ENCODE measurements around the gene PSMA5. TPM values are rescaled to one million over a fixed set of nuclear protein-coding genes. Genes with fewer than 3 reads are reported as not detected.

PSMA5 gene
- total and polyA plus RNA-seq, 2 experiments from 2014 or later: 64.4 to 90.1 TPM

DNA sequence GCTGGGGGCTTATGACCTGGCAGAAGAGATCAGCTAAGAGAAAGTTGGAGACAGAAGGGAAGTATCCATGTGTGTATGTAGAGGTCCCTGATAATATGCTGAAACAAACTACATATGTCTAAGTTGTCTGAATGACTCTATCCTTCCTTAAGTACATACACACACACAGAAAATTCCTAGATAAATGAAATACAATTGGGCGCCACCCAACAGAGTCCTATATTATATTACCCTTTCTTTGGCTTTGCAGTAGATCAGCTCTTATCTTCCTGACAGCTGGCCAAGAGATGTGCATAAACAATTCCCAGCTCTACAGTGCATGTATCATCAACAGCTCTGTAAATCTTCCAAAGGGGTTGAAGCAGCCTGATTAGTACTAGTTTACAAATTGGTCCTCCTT is 68.6 kb downstream of the PSMA5 start:
- Histone ChIP-seq H4K20me1 (ENCODE audit: insufficient read depth, poor library complexity, severe bottlenecking) (no peaks in the 10 kb centered on the region), H3K79me2 (no peaks in the 10 kb centered on the region), H3K4me1 (ENCODE audit: insufficient read depth) (no peaks in the 10 kb centered on the region), H3K4me3 (no peak overlapping the region), H2AFZ (no peak overlapping the region), H3K27ac (no peak overlapping the region), H3K36me3 (replicated peaks; ENCODE audit: insufficient read depth, low read depth) (no peaks in the 10 kb centered on the region), H3K27me3 (no peaks in the 10 kb centered on the region), H3K9me2 (replicated peaks; ENCODE audit: insufficient read depth) (no peaks in the 10 kb centered on the region), H3K9me3 (ENCODE audit: low read depth) (no peaks in the 10 kb centered on the region), H3K4me2 (no peak overlapping the region)
- TF ChIP-seq EZH2 (IDR thresholded peaks at IDR 0.05; ENCODE audit: borderline replicate concordance): no peak
- no peak for TF ChIP-seq EZH2phosphoT487 (IDR thresholded peaks at IDR 0.05; ENCODE audit: low read depth, severe bottlenecking, unreplicated experiment)
- TF ChIP-seq CTCF (IDR thresholded peaks at IDR 0.05; ENCODE audit: poor library complexity): no peak
- 75% methylated on average over 1 of the region's 1 CpG for WGBS (ENCODE audit: low lambda C conversion rate, missing lambda C conversion rate)
- DNase-seq (ENCODE audit: low spot score): no peak

DNA sequence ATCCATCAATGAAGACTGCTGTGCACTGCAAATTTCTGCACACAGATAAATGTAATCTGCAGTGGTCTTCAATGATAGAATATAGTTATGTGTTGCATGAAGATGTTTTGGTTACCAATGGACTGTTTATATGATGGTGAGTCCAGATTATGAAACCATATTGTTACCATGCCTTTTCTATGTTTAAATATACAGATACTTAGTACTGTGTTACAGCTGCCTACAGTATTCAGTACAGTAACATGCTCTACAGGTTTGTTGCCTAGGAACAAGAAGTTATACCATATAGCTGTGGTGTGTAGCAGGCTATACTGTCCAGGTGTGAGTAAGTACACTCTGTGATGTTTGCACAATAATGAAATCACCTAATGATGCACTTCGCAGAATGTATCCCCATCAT is 69.3 kb downstream of the PSMA5 start:
- Histone ChIP-seq H3K4me3 (no peak overlapping the region), H3K4me2 (no peak overlapping the region), H3K36me3 (replicated peaks; ENCODE audit: insufficient read depth, low read depth) (no peaks in the 10 kb centered on the region), H3K27ac (no peak overlapping the region), H3K27me3 (no peaks in the 10 kb centered on the region), H3K9me3 (ENCODE audit: low read depth) (no peaks in the 10 kb centered on the region), H3K4me1 (ENCODE audit: insufficient read depth) (no peaks in the 10 kb centered on the region), H2AFZ (no peak overlapping the region), H3K79me2 (no peaks in the 10 kb centered on the region), H3K9me2 (replicated peaks; ENCODE audit: insufficient read depth) (no peaks in the 10 kb centered on the region), H4K20me1 (ENCODE audit: insufficient read depth, poor library complexity, severe bottlenecking) (no peaks in the 10 kb centered on the region)
- DNase-seq (ENCODE audit: low spot score): no peak
- WGBS (ENCODE audit: low lambda C conversion rate, missing lambda C conversion rate): 85% methylated on average over 1 of the region's 1 CpG
- TF ChIP-seq CTCF (IDR thresholded peaks at IDR 0.05; ENCODE audit: poor library complexity) (no peak), EZH2phosphoT487 (IDR thresholded peaks at IDR 0.05; ENCODE audit: low read depth, severe bottlenecking, unreplicated experiment) (no peak), EZH2 (IDR thresholded peaks at IDR 0.05; ENCODE audit: borderline replicate concordance) (no peak)

DNA sequence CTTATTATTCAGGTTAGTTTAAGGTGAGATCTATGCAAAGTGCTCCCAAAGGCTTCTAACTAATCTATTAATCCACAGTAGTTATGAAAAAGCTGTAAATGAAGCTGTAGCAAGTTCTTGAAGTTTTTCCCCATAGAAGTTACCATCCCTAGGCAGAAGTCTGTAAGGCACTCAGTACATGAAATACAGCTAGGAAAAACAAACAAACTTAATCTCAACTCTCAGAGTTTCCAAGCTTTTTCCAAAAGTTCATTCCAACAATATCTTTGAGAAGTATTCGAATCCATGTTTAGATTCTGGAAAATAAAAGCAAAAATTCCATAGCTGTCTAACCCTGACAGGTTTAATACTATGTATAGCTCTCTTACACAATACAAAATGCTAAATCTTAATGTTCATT is 69.7 kb downstream of the PSMA5 start:
- H3K79me2 ChIP-seq: no peaks in the 10 kb centered on the region
- DNase-seq (ENCODE audit: low spot score): no peak
- no peak for TF ChIP-seq EZH2 (IDR thresholded peaks at IDR 0.05; ENCODE audit: borderline replicate concordance)
- no peak for TF ChIP-seq EZH2phosphoT487 (IDR thresholded peaks at IDR 0.05; ENCODE audit: low read depth, severe bottlenecking, unreplicated experiment)
- TF ChIP-seq CTCF (IDR thresholded peaks at IDR 0.05; ENCODE audit: poor library complexity): no peak
- no peak overlapping the region for H2AFZ ChIP-seq
- H3K4me2 ChIP-seq: no peak overlapping the region
- no peaks in the 10 kb centered on the region for H4K20me1 ChIP-seq (ENCODE audit: insufficient read depth, poor library complexity, severe bottlenecking)
- no peaks in the 10 kb centered on the region for H3K27me3 ChIP-seq
- no peaks in the 10 kb centered on the region for H3K9me3 ChIP-seq (ENCODE audit: low read depth)
- H3K4me3 ChIP-seq: no peak overlapping the region
- H3K9me2 ChIP-seq (replicated peaks; ENCODE audit: insufficient read depth): no peaks in the 10 kb centered on the region
- no peaks in the 10 kb centered on the region for H3K4me1 ChIP-seq (ENCODE audit: insufficient read depth)
- WGBS (ENCODE audit: low lambda C conversion rate, missing lambda C conversion rate): 76% methylated on average over 1 of the region's 1 CpG
- no peak overlapping the region for H3K27ac ChIP-seq
- H3K36me3 ChIP-seq (replicated peaks; ENCODE audit: insufficient read depth, low read depth): no peaks in the 10 kb centered on the region

DNA sequence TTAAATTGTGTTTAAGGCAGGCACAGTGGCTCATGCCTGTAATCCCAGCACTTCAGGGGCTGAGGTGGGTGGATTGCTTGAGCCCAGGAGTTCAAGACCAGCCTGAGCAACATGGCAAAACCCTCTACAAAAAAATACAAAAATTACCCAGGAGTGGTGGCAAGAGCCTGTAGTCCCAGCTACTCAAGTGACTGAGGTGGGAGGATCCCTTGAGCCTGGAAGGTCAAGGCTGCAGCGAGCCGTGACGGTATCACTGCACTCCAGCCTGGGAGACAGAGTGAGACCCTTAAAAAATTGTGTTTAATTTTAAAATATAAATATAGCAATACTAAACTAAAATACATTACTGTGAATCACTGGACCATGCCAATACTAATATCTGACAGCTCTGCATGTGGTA is 71.3 kb downstream of the PSMA5 start:
- TF ChIP-seq EZH2 (IDR thresholded peaks at IDR 0.05; ENCODE audit: borderline replicate concordance) (no peak), CTCF (IDR thresholded peaks at IDR 0.05; ENCODE audit: poor library complexity) (no peak), EZH2phosphoT487 (IDR thresholded peaks at IDR 0.05; ENCODE audit: low read depth, severe bottlenecking, unreplicated experiment) (no peak)

More for the DNA sequence above, 71.3 kb downstream of the PSMA5 start:
- Histone ChIP-seq H3K4me3 (no peak overlapping the region), H3K27me3 (no peaks in the 10 kb centered on the region), H3K4me2 (no peak overlapping the region), H2AFZ (no peak overlapping the region), H3K36me3 (replicated peaks; ENCODE audit: insufficient read depth, low read depth) (no peaks in the 10 kb centered on the region), H3K27ac (no peak overlapping the region), H4K20me1 (ENCODE audit: insufficient read depth, poor library complexity, severe bottlenecking) (no peaks in the 10 kb centered on the region), H3K9me3 (ENCODE audit: low read depth) (no peaks in the 10 kb centered on the region), H3K4me1 (ENCODE audit: insufficient read depth) (no peaks in the 10 kb centered on the region), H3K9me2 (replicated peaks; ENCODE audit: insufficient read depth) (no peaks in the 10 kb centered on the region), H3K79me2 (no peaks in the 10 kb centered on the region)
- no peak for DNase-seq (ENCODE audit: low spot score)
- 99% methylated on average over 3 of the region's 3 CpGs for WGBS (ENCODE audit: low lambda C conversion rate, missing lambda C conversion rate)
